Stimulated activated CD4-positive, alpha-beta T cell treated with anti-CD3 and anti-CD28 coated beads, Interleukin-4, amount 100 ng/mL, for 4 hours (primary cell): ENCODE data around the gene MTFP1.
"Not testable (repeated sequence)": the region's sequence is repeated elsewhere in the genome, so short reads cannot be mapped to it uniquely, and the experiment has no call there.

Source experiments
- DNase-seq, 2 experiments: peaks; one replicate each; pipeline ENCODE4 v3.0.0-alpha.2; 2020

Gene MTFP1

DNA sequence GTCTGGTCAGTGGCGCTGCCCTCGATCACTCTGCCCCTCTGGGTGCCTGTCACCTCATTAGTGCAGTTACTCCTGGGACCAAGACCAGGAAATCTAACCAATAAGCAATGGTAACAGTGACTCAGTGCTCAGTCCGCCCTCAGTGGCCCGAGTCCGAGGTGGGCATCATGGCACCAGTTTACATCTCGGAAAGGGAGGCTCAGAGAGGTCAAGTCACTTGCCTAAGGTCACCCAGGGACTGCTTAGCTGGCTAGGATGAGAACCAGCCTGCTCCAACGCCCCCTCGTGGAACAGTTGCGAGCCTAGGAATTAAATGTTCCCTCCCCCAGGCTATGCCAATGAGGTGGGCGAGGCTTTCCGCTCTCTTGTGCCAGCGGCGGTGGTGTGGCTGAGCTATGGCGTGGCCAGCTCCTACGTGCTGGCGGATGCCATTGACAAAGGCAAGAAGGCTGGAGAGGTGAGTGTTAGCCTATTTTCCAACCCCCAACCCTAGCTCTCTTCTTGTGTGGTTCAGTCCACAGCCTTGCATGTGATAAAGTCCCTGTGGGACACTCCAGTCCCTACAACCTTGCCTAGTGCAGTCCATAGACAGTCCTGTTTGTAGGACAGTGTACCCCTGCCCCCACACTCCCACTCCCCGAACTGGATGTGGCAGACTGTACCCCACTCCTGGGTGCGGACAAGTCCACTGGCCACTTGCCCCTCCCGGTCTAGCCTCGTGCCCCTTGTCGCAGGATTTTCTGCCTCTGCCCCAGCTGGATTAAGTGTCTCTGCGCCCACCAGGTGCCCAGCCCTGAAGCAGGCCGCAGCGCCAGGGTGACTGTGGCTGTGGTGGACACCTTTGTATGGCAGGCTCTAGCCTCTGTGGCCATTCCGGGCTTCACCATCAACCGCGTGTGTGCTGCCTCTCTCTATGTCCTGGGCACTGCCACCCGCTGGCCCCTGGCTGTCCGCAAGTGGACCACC is 1.1 kb downstream of the MTFP1 start:
- DNase-seq, result peak; percentile 84 to 85

DNA sequence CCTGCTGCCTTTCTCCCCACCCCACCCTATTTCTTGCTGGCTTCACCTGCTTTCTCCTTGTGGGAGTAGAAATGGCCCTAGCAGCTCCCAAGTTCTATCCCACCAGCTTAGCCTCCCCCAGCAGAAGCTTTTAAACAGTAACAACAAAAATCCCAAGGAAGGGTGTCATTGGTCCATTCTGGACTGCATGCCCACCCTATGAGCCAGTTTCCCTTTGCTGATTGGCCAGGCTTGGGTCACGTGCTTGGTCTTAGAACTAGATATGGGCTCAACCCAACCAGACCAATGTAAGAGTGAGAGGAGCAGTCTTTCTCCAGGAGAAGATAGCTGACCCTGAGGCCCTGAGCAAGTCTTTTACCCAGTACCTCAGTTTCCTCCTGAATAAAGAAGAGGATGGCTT is 2.3 kb downstream of the MTFP1 start:
- no peak for DNase-seq

DNA sequence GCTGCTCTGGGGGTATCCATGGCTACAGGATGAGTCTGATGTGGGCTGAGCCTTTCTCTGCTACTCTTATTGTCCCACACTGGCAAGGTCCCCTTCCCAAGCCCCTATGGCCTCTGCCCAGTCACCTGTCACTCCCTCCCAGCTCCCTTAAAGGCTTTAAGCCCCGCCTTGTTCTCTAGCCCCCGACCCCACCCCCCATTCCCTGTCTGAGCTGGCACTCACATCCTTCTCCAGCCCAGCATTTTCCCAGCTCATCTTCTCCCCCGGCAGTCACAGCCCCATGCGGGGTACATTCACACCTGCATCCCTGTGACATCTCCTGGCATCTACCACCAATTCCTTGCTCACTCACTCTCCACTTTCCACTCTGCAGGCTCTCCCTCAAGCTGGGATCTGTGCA is 4.3 kb downstream of the MTFP1 start:
- no peak for DNase-seq

GRCh38 chr22:30430933-30431332 is 5.4 kb downstream of the MTFP1 start:
- DNase-seq, result no peak

- no peak for DNase-seq
Measured at GRCh38 chr22:30432096-30432495, 6.5 kb downstream of the MTFP1 start.

GRCh38 chr22:30432520-30432919 is 7.0 kb downstream of the MTFP1 start:
- no peak for DNase-seq

GRCh38 chr22:30433227-30433626 is 7.7 kb downstream of the MTFP1 start:
- DNase-seq, result no peak

- DNase-seq, result no peak
Measured at GRCh38 chr22:30433773-30434172, 8.2 kb downstream of the MTFP1 start.

- no peak for DNase-seq
Measured at GRCh38 chr22:30434843-30435242, 9.3 kb downstream of the MTFP1 start.

DNA sequence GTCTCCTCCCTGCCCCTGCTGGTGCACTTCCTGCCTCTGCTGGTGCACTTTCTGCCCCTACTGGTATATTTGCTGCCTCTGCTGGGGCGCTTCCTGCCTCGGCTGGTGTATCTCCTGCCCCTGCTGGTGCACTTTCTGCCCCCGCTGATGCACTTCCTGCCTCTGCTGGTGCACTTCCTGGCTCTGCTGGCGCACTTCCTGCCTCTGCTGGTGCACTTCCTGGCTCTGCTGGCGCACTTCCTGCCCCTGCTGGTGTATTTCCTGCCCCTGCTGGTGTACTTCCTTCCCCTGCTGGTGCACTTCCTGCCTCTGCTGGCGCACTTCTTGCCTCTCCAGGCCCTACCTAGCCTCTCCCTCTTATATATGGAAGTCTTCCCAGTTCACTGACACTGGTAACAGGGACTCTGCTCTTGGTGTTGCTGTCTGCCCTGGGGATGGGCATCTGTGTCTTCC is 10.1 kb downstream of the MTFP1 start:
- DNase-seq, result peak; percentile 62 to 76

DNA sequence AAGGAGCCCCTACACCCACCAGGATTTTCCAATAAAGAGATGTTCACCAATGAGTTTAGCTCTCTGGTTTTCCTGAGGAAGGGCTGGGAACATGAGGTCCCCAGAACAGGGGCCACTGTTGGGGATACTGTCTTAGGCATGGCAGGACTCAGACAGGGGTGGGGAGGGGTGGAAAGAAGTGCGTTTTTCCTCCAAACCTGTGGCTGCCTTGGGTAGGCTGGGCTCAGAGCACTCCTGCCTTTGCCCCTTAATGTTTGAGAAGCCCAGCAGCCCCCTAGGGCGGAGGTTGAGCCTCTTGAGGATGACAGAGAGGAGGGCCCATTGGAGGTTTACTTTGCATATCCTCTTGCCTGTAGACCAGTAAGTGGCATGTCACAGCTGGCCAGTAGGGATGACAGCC is 10.6 kb downstream of the MTFP1 start:
- no peak for DNase-seq

DNA sequence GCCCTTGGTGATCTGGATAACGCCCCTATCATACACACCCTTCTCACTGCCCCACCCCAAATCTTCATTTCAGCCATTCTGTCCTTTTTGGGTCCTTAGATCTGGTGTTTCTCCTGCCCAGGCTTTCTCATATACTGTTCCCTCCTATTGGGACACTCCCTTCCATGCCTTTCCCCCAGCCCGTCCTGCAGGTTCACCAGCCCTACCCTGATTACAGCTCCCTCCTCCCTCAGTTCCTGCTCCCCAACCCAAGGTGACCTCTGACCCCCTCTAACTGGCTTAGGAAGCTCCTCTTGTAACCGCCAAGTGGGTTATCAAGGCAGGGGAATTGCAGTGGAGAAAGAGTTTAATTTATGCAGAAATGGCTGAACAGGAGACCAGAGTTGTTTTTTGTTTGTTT is 13.0 kb downstream of the MTFP1 start:
- no peak for DNase-seq

DNA sequence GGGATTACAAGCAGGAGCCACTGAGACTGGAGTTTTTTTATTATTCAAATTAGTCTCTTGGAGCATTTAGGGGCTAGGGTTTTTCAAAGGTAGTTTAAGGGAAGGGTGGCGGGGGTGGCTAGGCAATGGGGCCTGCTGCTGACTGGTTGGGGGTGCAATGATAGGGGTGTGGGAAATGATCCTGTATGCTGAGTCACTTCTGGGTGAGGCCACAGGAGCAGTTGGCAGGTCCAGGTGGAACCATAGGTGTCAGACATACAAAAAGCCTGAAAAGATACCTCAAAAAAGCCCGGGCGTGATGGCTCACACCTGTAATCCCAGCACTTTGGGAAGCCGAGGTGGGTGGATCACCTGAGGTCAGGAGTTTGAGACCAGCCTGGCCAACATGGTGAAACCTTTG is 13.7 kb downstream of the MTFP1 start:
- DNase-seq, result no peak

DNA sequence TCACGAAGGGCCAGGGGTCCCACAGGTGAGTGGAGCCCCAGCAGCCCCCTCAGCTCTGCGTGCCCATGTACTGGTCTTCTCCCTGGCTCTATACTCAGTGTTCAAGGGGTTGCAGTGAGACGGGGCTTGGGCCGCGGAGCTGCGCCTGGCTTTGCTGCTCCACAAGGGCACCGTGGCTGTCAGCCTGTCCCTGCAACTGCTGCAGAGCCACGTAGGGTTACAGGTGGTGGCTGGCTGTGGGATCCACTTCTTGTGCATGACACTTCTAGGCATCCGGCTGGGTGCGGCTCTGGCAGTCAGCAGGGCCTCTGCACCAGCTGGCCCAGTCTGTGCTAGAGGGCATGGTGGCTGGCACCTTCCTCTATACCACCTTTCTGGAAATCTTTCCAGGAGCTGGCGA is 14.3 kb downstream of the MTFP1 start:
- no peak for DNase-seq

DNA sequence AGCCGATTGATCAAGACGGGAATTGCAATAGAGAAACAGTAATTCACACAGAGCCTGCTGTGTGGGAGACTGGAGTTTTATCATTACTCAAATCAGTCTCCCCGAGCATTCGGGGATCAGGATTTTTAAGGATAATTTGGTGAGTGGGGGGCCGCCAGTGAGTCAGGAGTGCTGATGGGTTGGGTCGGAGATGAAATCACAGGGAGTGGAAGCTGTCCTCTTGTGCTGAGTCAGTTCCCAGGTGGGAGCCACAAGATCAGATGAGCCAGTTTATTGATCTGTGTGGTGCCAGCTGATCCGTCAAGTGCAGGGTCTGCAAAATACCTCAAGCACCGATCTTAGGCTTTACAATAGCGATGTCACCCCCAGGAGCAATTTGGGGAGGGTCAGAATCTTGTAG is 15.5 kb downstream of the MTFP1 start:
- no peak for DNase-seq

DNA sequence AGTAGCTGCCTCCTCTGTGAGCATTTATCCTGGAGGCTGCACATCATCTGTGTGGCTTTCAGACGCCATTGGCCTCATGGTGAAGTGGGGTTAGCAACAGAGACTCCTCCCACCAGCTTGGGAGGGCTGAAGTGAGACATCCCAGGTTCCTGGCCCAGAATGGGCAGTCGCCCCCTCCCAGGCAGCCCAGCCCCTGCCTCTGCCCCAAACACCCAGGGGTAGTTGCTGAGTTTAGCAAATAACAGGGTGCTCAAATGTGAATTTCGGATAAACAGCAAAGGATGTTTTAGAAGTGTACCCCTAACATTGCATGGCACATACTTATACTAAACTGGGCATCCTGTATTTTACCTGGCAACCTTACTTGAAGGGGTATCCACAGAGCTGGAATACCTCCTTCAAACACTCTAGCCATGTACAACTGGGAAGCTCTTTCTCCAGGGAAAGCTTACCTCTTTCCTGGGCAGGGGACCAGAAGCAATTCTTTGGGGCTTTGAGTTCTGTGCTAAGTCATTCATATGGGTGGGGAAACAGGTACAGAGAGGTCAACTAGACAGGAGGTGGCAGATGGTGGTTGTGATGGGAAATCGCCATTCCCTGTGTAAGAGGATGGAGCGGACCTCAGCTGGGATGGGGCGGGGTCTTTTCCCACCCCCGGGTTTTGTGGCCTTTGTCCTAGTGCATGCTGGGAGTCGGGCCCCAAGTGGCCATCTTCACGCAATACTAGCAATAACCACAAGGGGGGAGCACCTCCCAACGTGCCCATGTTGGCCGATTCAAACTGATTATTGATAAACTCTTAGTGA is 19.3 kb downstream of the MTFP1 start:
- DNase-seq, result peak in 1 of 2 experiments; percentile 28

GRCh38 chr22:30445438-30446145 is 20.0 kb downstream of the MTFP1 start:
- no peak for DNase-seq

- no peak for DNase-seq
Measured at GRCh38 chr22:30447656-30448055, 22.1 kb downstream of the MTFP1 start.

DNA sequence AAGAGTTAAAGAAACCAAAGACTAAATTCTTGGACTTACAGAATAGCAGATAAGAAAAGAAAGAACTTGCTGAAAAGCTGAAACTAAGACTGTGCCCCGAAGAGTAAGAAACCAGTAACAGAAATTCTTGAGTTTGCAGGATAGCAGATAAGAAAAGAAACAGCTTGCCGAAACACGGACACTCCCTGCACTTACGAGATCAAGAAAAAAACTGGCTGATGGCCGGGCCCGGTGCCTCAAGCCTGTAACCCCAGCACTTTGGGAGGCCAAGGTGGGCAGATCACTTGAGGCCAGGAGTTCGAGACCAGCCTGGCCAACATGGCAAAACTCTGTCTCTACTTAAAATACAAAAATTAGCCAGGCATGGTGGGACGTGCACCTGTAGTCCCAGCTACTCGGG is 25.9 kb downstream of the MTFP1 start:
- not testable (repeated sequence) for DNase-seq

DNA sequence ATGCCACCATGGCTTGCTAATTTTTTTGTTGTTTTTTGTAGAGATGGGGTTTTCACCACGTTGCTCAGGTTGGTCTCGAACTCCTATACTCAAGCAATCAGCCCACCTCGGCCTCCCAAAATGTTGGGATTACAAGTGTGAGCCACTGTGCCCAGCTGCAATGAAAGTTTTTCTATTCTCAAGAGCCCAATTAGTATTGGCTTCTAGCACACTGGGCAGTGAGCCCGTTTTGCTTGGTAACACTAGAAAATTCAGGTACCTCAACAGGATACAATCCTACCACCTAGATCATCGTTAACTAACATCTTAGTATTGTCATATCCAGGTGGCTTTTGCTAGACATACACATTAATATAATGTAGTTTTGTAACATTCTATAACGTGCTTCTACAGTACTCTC is 27.3 kb downstream of the MTFP1 start:
- no peak for DNase-seq

DNA sequence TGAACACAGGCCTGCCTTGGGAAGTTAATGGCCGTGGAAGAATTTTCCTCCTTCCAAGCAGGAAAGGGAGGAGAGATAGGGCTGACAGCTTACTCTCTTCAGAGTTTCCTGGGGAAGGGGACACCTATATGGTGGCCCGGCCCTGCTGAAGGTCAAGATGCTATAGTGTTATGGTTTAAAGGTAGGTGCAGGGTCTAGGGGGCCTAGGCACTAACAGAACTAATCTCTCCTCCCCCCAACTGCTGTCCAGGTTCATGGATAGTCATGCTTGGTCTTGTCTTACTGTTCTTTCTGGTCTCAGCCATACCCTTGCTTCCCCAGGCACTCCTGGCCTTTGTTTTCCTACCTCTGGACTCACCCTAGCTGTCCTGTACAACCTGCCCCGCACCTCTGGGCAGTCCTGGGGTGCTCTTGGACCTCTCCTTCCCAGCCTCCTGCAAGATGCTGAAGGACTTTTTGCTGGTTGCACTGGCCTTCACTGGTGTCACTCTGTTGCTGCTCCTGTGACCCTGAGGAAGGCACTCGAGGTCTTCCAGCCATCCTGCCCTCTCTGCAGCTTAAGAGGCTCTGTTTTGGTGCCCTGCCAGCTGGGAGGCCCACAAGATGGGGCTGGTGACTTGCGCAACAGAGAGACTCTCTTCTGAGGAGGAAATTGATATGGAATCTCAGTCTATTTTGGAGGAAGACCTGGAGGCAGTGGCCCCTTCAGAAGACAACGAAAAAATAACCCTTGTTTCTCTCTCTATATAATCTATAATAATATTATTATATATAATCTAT is 28.4 kb downstream of the MTFP1 start:
- DNase-seq, result no peak

- no peak for DNase-seq
Measured at GRCh38 chr22:30455075-30455840, 29.7 kb downstream of the MTFP1 start.
